D341Med (cell line): ENCODE measurements around the gene PSD2.

Experiments used
- DNase-seq: peaks from one replicate; pipeline ENCODE4 v3.0.0; 2012; ENCODE audit warnings: low spot score

PSD2 gene

DNA sequence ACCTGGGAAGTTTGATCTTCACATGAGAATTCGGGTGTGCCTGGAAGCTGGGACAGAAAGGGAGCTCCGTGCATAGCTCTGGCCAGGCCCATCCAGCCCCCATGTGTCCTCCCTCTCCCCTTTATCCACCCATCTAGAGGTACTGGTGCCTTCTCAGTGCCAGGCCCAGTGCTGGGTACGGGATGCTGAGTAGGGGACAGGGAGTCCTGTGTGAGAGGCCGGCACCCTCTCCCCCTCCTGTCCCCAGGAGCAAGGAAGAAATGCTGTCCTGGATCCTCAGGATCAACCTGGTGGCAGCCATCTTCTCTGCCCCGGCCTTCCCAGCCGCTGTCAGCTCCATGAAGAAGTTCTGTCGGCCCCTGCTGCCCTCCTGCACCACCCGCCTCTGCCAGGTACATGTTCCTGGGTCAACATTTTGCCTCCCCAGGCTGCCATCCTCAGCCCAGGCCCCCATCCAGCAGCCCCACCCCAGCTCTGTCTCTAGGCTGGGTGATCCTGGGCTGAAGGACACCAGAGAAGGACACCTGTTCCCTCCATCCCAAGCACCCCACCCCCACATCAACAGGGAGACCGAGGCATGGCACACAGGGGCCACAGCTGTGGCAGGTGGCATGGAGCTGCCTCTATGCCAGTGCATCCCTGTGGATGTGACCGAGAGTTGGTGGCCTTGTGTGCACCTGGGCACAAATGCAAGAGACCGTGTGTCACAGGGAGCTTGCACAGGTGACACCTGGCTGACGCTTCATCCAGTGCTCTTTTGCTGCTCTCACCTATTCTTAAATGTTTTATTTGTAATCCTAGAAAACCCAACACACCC, 43.0 kb downstream of the PSD2 start:
- DNase-seq = no peak

- no peak for DNase-seq
Measured at GRCh38 chr5:139839232-139839815, 43.7 kb downstream of the PSD2 start.

DNA sequence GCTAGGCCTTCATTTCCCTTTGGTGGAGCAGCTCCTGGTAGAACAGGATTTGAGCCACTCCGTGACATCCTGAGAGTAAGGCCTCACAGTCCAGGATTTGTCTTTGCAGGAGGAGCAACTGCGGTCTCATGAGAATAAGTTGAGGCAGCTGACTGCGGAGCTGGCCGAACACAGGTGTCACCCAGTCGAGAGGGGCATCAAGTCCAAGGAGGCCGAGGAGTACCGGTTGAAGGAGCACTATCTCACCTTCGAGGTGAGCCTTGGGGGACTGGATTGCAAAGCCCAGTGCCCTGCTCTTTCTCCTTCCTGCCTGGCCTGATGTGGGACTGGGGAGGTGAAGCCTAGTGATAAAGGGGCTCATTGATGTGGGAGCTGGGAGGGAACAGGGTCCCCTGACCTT, 44.3 kb downstream of the PSD2 start:
- no peak for DNase-seq

- DNase-seq = no peak
Measured at GRCh38 chr5:139841549-139841948, 45.9 kb downstream of the PSD2 start.

GRCh38 chr5:139842321-139842720, 46.7 kb downstream of the PSD2 start:
- DNase-seq = no peak

GRCh38 chr5:139843991-139844390, 48.4 kb downstream of the PSD2 start:
- DNase-seq = no peak

GRCh38 chr5:139844472-139845145, 49.0 kb downstream of the PSD2 start:
- DNase-seq = peak; percentile 81

GRCh38 chr5:139845846-139846681, 50.5 kb downstream of the PSD2 start:
- DNase-seq = no peak

DNA sequence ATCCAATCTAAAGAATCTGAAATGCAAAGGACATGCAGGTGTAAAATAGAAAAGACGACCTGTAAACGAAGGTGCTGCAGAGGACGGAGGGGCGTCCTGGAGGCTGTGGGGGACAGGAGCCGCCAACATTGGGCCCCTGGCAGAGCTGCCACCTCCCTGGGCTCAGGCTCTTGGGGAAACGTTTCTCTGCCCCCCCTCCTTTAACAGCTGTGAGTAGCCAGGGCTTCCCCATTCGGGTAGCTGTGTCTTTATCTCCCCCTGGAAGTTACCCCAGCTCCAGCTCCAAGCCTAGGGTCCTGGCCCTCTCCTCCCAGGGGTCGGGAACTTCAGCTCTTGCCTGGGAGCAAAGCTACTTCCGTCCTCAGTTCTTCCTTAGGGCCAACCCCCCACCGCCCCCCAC, 51.5 kb downstream of the PSD2 start:
- no peak for DNase-seq

DNA sequence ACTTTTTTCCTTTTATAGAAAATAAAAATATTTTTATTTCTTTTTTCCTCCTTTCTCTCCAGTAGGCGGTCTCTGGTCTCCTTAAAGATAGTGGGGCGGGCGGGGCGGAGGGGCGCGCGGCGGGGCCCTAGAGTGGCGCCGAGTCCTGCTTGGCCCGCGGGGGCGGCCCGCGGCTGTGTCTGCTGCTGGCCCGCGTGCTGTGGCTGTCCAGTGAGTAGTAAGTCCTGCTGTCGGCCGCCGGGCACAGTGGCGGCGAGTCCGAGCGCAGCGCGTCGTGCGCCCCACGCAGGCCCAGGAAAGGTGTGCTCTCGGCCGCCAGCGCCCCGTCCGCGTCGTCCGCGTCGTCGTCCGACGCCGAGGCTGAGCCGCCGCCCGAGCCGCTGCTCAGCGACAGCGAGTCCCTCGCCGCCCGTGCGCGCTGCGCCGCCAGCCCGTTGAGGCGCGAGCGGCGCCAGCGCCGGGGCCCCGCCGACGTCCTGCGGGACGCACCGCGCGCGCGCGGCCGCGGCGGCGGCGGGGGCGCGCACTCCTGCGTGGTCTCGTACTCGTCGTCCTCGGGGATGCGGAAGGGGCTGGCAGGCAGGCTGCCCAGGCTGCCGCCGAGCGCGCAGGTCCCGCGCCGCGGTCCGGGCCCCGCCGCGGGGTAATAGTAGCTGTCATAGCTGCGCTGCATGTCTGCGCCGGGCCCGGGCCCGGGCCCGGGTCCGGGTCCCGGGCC, 52.3 kb downstream of the PSD2 start:
- peak; percentile 91 for DNase-seq

DNA sequence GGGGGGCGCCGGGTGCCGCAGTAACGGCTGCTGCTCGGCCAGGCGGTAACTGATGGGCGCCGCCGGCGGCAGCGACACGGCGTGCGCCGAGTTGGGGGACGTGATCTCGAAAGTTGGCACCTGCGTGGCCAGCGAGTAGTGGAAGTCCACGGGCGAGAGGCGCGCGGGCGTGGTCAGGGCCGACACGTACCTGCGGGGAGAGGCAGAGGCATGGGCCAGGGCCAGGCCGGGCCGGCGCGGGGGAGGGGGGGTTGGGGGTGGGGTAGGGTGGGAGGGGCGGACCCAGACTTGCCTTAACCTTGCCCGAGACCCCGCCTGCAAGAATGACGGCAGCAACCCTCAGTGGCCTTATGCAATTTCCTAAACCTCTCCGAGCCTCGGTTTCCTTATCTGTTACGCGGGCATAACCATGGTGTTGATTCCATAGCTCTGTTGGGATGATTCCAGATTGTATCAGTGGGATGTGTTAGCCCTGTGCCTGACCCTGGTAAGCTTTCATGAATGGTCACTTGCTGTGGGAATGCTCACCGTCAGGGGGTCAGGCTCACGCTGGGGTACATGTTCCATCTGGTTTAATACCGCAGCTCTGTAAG, 53.0 kb downstream of the PSD2 start:
- no peak for DNase-seq

- DNase-seq = no peak
Measured at GRCh38 chr5:139849501-139849900, 53.9 kb downstream of the PSD2 start.

DNA sequence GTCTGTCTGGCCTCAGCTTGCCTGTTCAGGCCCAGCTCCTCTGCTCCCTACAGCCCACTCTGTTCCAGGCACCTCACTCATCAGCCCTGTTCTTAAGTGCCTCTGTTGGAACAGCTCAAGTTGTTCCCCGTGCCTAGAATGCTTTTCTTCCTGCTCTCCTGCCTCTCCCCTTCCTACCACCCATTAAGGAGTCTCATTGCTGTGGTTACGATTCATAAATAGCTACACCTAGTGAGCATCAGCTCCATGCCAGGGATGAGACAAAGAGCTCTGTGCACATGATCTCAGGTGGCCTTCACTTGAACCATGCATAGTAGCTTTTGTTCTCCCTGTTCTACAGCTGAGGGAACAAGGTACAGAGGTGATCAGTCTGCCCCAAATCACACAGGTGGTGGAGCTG, 54.3 kb downstream of the PSD2 start:
- DNase-seq = no peak

DNA sequence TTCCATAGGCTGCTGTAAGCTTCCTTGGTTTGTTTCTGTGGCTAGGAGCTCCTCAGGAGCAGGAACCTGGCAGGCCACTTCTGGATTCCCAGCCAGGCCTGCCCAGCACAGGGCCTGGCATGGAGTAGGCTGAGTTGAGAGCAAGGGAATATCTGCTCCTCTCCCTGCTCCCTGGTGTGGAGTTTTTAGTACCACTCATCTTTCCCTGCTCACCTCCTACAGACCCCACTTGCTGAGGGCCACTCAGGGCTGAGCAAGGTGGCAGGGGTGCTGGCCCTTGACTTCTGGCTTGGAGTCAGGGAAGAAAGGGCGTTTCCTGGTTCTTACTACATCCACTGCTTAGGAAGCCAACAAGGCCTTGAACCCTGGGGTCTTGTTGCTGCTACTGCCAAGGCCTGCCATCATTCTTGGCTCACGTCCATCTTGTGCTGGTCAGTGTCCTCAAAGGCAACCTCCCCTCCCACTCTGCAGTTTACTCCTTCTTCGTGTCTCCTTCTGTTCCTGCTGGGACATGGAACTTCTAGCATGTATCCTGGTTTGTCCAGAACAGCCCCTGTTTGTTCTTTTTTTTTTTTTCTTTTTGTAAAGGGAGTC, 54.9 kb downstream of the PSD2 start:
- DNase-seq = no peak

DNA sequence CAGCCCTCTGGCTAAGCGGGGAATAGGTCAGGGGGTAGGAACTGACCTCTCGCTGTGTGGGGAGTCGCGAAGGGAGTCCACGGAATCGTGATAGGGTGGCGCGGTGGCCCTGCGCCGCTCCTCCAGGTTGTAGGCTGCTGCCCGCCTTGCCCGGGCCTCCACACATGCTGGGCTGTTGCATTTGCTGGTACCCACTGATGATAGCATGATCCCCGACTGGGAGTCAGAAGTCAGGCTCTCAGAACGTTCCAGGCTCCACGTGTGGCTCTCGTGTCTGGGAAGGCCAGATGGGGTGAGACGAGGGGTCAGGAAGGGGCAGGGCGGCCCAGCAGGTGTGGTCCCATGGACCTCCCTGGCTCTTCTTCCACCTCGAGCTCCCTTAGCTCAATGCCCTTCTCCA, 56.0 kb downstream of the PSD2 start:
- DNase-seq = no peak

- DNase-seq = no peak
Measured at GRCh38 chr5:139852696-139853095, 57.1 kb downstream of the PSD2 start.

GRCh38 chr5:139854029-139854605, 58.5 kb downstream of the PSD2 start:
- no peak for DNase-seq

DNA sequence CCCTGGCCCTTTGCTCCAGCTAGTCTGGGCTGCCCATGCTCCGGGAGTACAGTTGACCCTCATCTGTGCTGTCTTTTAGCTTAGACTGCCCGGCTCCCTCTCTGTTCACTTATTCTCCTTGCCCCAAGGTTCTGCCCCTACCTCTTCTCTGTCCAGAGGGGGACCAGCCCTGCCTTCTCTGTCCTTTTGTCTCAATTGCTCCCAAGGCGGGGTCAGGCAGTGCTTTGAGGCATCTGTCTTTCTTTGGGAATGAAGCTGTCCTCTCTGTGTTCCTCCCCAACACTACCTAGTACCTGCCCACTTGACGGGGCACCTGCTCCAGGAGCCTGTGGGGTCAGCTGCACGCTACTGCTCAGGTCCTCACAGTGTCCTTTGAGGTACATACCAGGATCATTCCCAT, 59.3 kb downstream of the PSD2 start:
- DNase-seq = no peak

DNA sequence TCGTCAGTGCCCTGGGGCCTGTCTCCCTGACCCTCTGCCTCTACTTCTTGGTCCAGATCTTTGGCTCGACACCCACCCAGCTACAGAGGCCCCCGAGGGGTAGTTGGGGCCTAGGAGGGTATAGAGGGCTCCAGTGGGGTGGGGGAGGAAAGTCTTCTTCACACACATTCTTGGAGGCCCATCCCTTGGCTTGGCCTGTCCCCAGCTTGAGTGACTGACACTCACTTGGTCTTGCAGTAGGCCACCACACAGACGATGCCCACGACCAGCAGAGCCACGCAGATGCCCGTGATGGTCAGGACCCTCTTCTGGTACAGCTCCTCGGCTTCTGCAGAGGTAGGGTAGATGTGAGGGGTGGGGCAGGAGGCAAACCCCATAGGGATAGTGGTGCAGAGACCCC, 59.8 kb downstream of the PSD2 start:
- no peak for DNase-seq

GRCh38 chr5:139855946-139856540, 60.4 kb downstream of the PSD2 start:
- DNase-seq = no peak
